NT2/D1 (cell line): ENCODE data around the gene LRRK1.

Source experiments
- DNase-seq: peaks from one replicate; pipeline ENCODE4 v3.0.0-alpha.2; 2011; ENCODE audit warnings: low read depth, low spot score
- H3K27me3 ChIP-seq: 2 replicates; pipeline ENCODE4 v1.6.0; 2011; ENCODE audit warnings: mild to moderate bottlenecking; ENCODE audit not compliant: insufficient read length, insufficient read depth
- H3K36me3 ChIP-seq: 2 replicates; pipeline ENCODE4 v1.6.1; 2011; ENCODE audit warnings: mild to moderate bottlenecking, low read length, mixed read lengths; ENCODE audit not compliant: insufficient read depth, insufficient read length
- H3K4me1 ChIP-seq: 2 replicates; pipeline ENCODE4 v1.5.1; 2011; ENCODE audit not compliant: insufficient read depth, insufficient read length
- H3K4me3 ChIP-seq: 2 replicates; pipeline ENCODE4 v1.5.1; 2011; ENCODE audit warnings: low read depth; ENCODE audit not compliant: insufficient read length
- H3K9ac ChIP-seq: 2 replicates; pipeline ENCODE4 v1.6.0; 2011; ENCODE audit warnings: low read depth; ENCODE audit not compliant: insufficient read length
- H3K9me3 ChIP-seq: 2 replicates; pipeline ENCODE4 v1.5.1; 2011; ENCODE audit warnings: mild to moderate bottlenecking, low read length; ENCODE audit not compliant: insufficient read depth
- SUZ12 ChIP-seq: IDR thresholded peaks from 2 replicates; pipeline ENCODE4 v1.6.1; 2011; ENCODE audit not compliant: insufficient read length, insufficient read depth; ENCODE audit errors: extremely low read depth
- YY1 ChIP-seq: IDR thresholded peaks from 2 replicates; pipeline ENCODE4 v1.6.1; 2011; ENCODE audit not compliant: insufficient read length, insufficient read depth
- ZNF274 ChIP-seq: IDR thresholded peaks from 2 replicates; pipeline ENCODE4 v1.6.1; 2011; ENCODE audit warnings: mild to moderate bottlenecking, low read depth, low read length

Gene LRRK1

DNA sequence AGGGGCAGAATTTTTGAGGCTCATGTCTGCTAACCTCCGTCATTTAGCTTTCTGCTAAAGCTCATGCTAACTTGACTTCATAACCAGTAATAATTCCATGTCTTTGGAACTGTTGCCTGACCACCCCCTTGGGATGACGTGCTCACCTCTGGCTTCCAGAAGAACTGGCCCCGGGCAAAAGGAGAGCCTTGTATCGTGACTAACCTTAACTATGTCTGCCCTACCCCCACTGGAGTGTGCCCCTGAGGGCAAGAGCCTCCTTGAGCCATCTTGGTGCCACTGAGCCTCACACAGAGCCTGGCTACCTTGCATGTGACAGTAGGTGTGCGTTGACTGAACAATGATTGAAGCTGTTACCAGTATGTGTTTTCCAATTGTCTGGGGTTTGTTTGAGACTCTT is 4.7 kb downstream of the LRRK1 start:
- H3K9ac ChIP-seq = no peak overlapping the region
- H3K4me1 ChIP-seq = no peaks in the 10 kb centered on the region
- H3K4me3 ChIP-seq = no peak overlapping the region

DNA sequence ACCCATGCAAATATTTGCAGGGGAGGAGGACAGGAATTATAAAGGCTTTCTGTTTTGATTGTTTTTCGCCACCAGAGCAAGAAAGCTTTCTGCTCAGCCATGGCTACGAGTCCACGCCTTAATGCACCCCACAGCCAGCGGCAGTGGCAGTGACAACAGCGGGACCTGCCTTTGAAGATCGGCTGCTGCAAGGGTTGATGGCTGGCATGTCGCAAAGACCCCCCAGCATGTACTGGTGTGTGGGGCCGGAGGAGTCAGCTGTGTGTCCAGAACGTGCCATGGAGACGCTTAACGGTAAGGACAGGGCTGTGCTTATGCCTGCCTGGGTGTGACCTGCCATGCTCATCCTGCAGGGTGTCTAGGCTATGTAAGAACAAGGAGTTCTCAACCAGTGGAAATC is 5.3 kb downstream of the LRRK1 start:
- no peak for DNase-seq
- Histone ChIP-seq H3K36me3 (no peaks in the 10 kb centered on the region), H3K4me1 (peaks cover under 1% of the 10 kb centered on the region), H3K9me3 (no peaks in the 10 kb centered on the region), H3K27me3 (peaks cover 39% of the 10 kb centered on the region), H3K9ac (no peak overlapping the region), H3K4me3 (no peak overlapping the region)
- TF ChIP-seq YY1 (no peak), SUZ12 (no peak), ZNF274 (no peak)

More for the DNA sequence above, 4.7 kb downstream of the LRRK1 start:
- Histone ChIP-seq H3K27me3 (peaks cover 41% of the 10 kb centered on the region), H3K9me3 (no peaks in the 10 kb centered on the region), H3K36me3 (no peaks in the 10 kb centered on the region)
- DNase-seq = no peak
- TF ChIP-seq YY1 = no peak
- TF ChIP-seq SUZ12 = no peak
- no peak for TF ChIP-seq ZNF274

DNA sequence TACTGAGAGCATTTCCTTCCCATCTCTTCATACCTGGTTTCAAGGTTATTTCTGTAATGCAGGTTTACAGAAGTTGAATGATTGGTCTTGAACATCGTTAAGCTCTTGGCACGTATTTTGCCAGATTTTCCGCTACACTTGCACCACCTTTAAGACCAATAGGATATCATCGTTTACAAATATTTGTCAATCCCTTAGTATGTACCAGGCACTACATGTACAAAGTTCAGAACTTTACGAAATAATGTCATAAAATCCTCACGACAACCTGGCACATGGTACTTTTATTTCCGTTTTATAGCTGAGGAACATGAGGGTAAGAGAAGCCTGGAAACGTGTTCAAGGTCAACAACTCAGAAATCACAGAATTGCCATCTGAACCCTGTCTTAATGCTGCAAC is 6.3 kb downstream of the LRRK1 start:
- Histone ChIP-seq H3K9ac (no peak overlapping the region), H3K4me1 (peaks cover 5% of the 10 kb centered on the region), H3K4me3 (no peak overlapping the region), H3K27me3 (peaks cover 28% of the 10 kb centered on the region), H3K9me3 (no peaks in the 10 kb centered on the region), H3K36me3 (no peaks in the 10 kb centered on the region)
- DNase-seq = no peak
- TF ChIP-seq SUZ12 (no peak), ZNF274 (no peak), YY1 (no peak)

DNA sequence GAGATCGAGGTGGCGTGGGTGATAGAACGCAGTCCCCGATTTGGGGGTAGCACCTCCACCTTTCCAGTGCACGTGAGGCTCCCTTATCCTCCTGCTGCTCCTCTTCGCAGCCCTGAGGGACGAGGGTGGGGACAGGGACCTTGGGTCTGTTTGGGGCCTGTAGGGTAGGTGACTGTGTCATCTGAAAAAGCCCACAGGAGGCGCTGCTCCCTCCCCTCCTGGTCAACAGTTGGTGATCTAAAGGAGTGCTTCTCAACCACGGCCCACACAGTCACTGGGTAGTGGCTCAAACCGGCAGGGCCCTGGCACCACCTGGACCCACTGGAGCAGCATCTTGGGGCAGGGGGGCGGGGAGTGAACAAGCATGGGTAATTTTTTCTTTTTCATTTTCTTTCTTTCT is 7.1 kb downstream of the LRRK1 start:
- Histone ChIP-seq H3K9me3 (no peaks in the 10 kb centered on the region), H3K36me3 (no peaks in the 10 kb centered on the region), H3K27me3 (peaks cover 20% of the 10 kb centered on the region), H3K4me1 (peaks cover 5% of the 10 kb centered on the region), H3K9ac (no peak overlapping the region), H3K4me3 (no peak overlapping the region)
- DNase-seq = no peak
- TF ChIP-seq YY1 (no peak), SUZ12 (no peak), ZNF274 (no peak)

DNA sequence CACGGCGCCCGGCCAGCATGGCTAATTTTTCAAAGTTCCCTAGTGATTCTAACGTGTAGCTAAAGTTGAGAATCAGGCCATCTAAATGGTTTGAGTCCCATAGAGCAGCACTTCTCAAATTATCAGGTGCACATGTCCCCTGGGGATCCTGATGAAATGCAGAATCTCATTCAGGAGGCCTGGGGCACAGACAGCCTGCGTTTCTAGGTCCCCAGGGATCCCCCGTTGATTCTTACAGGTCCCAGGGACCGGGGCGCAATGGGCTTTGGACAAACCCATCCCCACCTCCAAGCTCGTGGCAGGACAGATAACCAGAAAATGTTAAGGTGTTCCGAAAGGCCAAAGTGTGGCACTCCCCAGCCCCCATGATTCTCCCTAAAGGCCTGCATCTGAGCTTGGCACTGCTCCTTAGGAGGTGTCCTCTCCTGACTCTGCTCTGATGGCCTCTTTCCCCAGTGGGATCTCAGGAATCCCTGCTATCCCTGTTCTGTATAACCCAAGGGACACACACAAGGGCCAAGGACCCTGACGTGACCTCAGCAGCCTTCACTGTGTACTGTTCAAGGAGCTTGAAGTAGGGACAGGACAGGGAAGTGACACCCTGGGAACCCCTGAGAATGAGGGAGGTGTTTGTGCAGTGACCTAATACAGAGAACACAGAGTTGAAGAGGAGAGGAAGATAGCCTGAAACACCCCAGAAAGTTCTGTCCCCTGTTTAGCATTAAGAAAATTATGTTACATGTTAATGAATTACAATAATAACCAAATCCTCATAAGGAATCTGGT is 8.0 kb downstream of the LRRK1 start:
- H3K4me3 ChIP-seq = no peak overlapping the region
- no peak for DNase-seq
- no peak overlapping the region for H3K9ac ChIP-seq
- H3K9me3 ChIP-seq = no peaks in the 10 kb centered on the region
- peaks cover 12% of the 10 kb centered on the region for H3K27me3 ChIP-seq
- TF ChIP-seq SUZ12 (no peak), ZNF274 (no peak), YY1 (no peak)
- peaks cover 8% of the 10 kb centered on the region for H3K4me1 ChIP-seq
- no peaks in the 10 kb centered on the region for H3K36me3 ChIP-seq

DNA sequence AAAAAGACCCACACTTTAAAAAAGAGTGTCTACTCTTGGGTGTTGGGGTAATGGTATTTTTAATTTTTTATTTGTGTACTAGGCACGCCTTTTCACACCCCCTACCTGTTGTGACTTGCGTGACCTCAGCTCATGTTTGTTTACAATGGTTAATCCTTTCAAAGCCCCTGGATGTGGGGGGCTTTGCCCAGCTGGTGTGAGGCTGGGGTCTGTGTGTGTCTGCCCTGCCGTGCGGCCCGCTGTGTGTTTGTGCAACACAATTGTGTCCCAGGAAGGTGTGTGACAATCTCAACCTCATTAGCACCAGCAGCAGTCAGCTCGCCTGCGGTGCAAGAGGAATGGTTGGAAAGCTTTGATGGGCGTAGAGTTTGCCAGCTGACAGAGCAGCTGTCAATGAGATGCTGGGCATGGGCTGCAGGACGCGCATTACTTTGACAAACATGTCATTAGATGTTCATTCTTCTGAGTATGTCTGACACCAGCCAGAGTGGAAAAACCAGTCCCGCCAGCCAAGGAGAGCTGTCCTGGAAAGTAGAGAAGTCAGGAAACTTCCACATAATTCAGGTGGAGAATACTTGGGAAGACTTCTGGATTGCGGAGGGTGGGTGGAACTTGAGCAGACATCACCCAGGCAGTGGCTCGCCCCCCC is 9.6 kb downstream of the LRRK1 start:
- Histone ChIP-seq H3K4me3 (no peak overlapping the region), H3K4me1 (peaks cover 8% of the 10 kb centered on the region), H3K27me3 (no peaks in the 10 kb centered on the region), H3K9ac (no peak overlapping the region), H3K9me3 (no peaks in the 10 kb centered on the region), H3K36me3 (no peaks in the 10 kb centered on the region)
- DNase-seq = no peak
- TF ChIP-seq ZNF274 = no peak
- no peak for TF ChIP-seq YY1
- TF ChIP-seq SUZ12 = no peak

DNA sequence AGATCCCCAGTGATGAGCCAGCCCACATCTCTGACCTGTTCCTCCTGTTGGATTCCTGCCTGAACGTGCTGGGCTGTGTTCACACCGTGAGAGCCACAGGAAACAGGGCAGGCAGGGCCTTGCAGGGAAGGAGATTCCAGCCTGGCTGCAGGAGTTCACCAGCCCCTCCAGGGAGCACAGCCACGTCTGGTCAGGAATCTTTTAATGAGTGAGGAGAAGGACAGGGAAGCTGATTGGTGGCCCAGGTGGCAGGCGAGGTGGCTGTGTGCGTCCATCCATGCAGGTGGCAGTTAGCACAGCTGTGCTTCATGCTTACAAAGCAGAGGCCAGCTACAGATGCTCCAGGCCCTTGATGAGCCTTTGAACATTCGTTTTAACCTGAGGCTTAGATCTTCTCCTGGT is 10.5 kb downstream of the LRRK1 start:
- Histone ChIP-seq H3K27me3 (no peaks in the 10 kb centered on the region), H3K4me3 (no peak overlapping the region), H3K9me3 (no peaks in the 10 kb centered on the region), H3K4me1 (peaks cover 8% of the 10 kb centered on the region), H3K36me3 (no peaks in the 10 kb centered on the region), H3K9ac (no peak overlapping the region)
- TF ChIP-seq SUZ12 (no peak), ZNF274 (no peak), YY1 (no peak)
- no peak for DNase-seq
